ENCODE measurements around the gene COL4A1.
A peak's percentile ranks its signal among the peaks of the same experiment; 100 is the strongest.
"Not testable (repeated sequence)": the region's sequence is repeated elsewhere in the genome, so short reads cannot be mapped to it uniquely, and the experiment has no call there.

COL4A1 gene

GRCh38 chr13:110114316-110114715 is 192.6 kb downstream of the COL4A1 start:
- no peak for DNase-seq (ENCODE audit: low spot score)

GRCh38 chr13:110113284-110113764 is 193.6 kb downstream of the COL4A1 start:
- DNase-seq (ENCODE audit: low spot score) = peak; percentile 74

GRCh38 chr13:110112379-110112778 is 194.6 kb downstream of the COL4A1 start:
- not testable (repeated sequence) for DNase-seq (ENCODE audit: low spot score)

- DNase-seq (ENCODE audit: low spot score) = no peak
Observed at GRCh38 chr13:110110783-110111182, 196.2 kb downstream of the COL4A1 start.

- peak; percentile 66 for DNase-seq (ENCODE audit: low spot score)
Observed at GRCh38 chr13:110109910-110110309, 197.0 kb downstream of the COL4A1 start.

GRCh38 chr13:110109140-110109783 is 197.7 kb downstream of the COL4A1 start:
- no peak for DNase-seq (ENCODE audit: low spot score)

GRCh38 chr13:110108348-110109139 is 198.4 kb downstream of the COL4A1 start:
- peak; percentile 87 for DNase-seq (ENCODE audit: low spot score)

- no peak for DNase-seq (ENCODE audit: low spot score)
Observed at GRCh38 chr13:110107568-110108347, 199.2 kb downstream of the COL4A1 start.

- DNase-seq (ENCODE audit: low spot score) = peak; percentile 40
Observed at GRCh38 chr13:110106726-110107125, 200.2 kb downstream of the COL4A1 start.

- no peak for DNase-seq (ENCODE audit: low spot score)
Observed at GRCh38 chr13:110105136-110105535, 201.8 kb downstream of the COL4A1 start.

GRCh38 chr13:110103534-110103933 is 203.4 kb downstream of the COL4A1 start:
- DNase-seq (ENCODE audit: low spot score) = peak; percentile 45

GRCh38 chr13:110103026-110103425 is 203.9 kb downstream of the COL4A1 start:
- no peak for DNase-seq (ENCODE audit: low spot score)

- no peak for DNase-seq (ENCODE audit: low spot score)
Observed at GRCh38 chr13:110102053-110102452, 204.9 kb downstream of the COL4A1 start.

GRCh38 chr13:110099922-110100321 is 207.0 kb downstream of the COL4A1 start:
- no peak for DNase-seq (ENCODE audit: low spot score)

All from kidney tubule cell (primary cell).